ENCODE measurements around the gene GALR2.
"Not testable (repeated sequence)": the region's sequence is repeated elsewhere in the genome, so short reads cannot be mapped to it uniquely, and the experiment has no call there.

The GALR2 gene, protein sequence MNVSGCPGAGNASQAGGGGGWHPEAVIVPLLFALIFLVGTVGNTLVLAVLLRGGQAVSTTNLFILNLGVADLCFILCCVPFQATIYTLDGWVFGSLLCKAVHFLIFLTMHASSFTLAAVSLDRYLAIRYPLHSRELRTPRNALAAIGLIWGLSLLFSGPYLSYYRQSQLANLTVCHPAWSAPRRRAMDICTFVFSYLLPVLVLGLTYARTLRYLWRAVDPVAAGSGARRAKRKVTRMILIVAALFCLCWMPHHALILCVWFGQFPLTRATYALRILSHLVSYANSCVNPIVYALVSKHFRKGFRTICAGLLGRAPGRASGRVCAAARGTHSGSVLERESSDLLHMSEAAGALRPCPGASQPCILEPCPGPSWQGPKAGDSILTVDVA

DNA sequence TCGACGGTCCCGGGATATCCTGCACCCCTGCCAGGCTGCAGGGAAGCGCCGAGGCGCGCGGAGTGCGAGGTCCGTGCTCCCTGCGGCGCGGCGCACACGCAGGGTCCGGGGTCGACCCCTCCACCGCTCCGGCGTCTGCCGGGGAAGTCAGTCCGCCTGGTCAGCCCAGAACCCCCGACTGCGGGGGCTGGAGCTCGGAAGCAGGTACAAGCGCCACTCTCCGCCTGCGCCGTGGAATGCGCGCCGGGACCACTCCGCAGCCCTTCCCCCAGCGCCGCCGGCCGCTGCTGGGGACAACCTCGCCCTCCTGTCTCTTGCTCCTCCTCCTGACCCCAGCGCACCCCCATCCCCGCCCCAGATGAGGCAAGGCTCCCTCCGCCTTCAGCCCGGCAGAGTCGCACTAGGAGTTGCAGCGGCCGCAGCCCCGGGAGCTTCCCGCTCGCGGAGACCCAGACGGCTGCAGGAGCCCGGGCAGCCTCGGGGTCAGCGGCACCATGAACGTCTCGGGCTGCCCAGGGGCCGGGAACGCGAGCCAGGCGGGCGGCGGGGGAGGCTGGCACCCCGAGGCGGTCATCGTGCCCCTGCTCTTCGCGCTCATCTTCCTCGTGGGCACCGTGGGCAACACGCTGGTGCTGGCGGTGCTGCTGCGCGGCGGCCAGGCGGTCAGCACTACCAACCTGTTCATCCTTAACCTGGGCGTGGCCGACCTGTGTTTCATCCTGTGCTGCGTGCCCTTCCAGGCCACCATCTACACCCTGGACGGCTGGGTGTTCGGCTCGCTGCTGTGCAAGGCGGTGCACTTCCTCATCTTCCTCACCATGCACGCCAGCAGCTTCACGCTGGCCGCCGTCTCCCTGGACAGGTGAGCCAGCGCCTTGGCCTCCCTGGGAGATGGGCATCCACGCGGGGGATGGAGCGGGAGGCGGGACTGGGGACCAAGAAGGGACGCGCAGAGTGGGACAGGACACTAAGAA is at the start of gene GALR2:
TSS of gene GALR2 (plus strand) at position 392 of the 974 bp plus-strand sequence. CDS start at position 495, 103 bp downstream.
- no peak for DNase-seq

DNA sequence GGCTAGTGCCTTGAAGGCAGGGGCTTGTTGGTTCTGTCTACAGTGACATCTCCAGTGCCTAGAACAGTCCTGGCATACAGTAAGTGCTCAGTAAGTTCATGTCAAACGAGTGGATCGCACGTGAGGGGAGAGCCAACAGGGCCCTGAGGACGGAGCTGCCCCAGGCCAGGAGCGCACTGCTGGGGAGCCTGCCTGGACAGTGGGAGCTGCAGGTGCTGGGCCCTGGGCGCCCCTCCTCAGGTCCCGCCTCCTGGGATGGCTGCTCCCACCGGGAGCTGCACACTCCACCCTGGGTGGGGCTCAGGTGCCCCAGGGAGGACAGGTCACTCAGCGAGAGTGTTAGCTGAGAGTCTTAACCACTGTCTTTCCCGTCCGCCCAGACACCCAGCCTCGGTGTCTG is 49.3 kb upstream of the GALR2 start:
- no peak for DNase-seq

DNA sequence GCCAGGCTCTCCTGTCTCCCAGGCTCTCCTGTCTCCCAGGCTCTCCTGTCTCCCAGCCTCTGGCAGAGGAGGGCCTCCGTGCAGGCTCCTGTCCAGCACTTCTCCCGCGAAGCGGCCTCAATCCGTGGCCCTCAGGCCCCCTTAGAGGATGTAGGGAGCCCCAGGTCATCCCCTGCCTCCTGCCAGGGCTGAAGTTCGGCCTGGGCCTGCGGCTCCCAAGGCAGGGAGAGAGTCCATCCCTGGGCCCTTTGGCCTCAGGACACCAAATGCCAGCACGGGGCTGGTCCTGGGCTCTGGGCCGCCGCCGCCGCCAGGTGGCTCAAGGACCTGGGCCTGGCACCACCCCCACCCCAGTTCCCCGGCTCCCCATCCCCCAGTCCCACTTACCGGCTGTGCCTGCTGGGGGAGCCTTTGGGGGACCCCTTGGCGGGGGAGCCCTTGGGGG is 47.8 kb upstream of the GALR2 start:
- DNase-seq, result no peak

DNA sequence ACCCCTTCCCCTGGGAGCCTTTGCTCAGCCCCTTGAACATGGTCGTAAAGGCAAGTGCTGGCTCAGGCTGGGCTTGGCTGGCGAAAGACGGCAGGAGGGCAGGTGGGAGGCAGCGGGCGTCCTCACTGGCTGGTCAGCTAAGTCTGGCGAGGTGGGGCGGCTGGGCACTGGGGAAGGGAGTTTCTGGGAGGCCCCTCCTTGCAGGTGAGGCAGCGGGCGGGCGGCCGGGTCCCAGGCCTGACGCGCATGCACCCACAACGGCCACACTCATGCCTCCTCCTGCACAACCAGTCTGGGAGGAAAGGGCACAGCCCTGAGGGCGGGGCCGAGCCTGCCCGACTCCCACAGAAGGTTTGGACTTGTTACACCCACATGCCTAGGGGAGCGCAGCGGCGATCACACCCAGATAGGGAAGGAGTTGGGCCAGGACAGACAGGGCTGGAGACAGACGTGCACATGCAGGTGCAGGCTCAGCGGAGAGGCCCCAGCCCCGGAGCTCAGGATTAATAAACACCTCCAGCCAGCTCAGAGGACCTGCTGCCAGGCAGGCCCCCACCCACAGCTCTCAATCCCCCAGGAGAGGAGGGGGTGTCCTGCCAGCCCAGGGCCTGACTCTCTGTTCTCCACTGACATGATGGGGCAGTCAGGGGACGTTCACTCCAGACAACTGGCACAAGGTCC is 47.3 kb upstream of the GALR2 start, which contains the start of gene EVPL:
TSS of gene EVPL (minus strand) at position 148 of the 681 bp plus-strand sequence. CDS start at position 40, 108 bp downstream.
- no peak for DNase-seq

DNA sequence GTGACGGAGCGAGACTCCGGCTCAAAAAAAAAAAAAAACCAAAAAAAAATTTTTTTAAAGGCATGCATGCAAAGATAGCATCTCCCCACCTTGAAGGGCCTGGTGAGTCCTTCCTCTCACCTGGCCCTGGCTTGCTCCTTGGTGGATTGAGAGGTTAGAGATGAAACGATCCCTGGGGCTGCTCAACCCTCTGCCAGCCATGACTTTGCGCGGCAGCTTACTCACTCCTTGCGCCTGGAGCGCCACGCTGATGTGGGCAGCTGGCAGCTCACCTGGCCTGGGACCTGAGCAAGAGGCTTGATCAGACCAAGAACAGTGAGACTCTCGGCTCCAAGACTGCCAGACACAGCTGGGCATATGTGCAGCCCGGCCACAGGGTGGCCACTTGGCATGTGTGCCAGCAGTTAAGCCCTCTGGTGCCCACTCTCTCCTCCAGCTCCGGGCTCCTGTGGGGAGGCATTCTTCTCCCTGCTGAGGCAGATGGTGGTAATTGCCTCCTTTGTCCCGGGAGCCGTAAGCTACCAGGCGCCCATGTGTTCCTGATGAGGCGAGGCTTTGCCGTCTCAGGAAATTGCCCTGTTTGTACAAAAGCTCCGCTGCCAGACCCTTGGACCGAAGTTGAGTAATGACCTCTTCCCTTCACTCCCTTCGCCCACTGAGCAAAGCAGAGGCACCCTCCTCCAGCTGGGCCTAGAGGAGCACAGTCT is 42.4 kb upstream of the GALR2 start:
- peak; percentile 46 for DNase-seq

DNA sequence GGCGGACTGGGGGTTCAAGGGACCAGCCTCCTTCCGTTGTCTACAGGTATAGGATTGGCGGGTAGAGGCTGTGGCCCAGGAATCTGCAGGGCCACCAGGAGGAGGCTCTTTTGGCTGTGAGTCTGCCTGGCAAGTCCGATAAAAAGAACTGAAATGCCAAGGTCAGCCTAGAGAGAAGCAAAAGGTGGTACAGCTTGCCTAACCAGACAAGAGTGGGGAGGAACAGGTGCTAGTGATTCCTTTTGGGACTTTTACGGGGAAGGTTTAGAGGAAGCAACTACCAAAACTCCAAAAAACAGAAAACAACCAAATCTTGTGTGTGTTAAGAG is 41.8 kb upstream of the GALR2 start:
- DNase-seq, result no peak

DNA sequence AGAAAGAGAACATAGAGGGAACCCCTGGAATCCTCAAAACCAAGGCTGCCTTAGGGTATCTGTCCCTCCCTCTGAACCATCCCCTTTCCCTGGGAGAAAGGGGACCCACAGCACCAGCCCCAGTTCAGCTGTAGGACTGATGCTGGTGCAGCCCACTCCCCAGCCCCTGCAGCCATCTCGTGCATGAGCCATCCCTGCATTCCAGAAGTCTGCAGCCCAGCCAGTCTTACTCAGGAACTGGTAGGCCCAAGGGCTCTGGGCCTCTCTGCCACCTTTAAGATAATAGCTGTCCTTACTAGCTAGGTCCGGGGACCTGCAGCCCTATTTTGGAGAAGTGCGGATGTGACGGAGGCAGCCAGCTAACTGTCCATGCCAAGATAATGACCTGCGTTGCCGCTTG is 41.4 kb upstream of the GALR2 start:
- no peak for DNase-seq

DNA sequence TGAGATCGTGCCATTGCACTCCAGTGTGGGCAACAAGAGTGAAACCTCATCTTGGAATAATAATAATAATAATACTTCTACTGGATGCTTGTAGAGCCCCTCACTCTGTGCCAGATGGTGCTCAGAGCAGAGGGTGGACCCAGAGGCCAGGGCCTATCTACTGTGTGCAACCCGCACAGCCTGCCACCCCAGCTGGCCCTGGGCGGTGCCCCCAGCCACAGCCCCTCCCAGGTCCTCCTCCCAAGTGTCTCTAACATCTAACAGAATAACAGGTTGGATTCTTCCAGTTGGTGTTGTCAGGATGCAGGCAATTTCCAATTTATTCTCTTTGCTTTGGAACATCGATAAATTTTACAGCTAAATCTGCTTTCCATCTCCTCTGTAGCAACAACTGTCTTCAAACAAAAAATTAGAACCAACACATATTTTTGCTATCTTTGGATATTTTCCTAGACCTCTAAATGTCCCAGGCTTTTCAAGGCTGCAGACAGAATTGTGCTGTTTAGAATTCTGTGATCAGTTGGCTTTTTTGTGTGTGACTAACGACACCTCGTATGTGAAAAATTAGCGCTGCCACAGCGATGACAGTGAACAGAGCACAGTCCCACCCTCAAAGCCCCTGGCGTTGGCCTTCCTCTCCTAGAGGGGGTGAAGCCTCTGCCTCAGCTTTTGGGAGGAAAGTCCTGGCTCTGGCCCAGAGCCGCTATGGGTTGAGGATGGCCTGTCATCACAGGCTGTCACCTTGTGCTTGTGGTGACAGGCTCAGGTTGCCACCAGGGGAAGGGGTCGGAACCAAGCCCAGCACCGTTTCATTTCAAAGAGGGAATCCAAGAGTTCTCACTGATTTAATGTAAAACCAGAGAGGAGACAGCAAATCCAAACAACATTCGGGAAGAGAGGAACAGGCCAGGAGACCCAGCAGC is 39.9 kb upstream of the GALR2 start:
- DNase-seq, result no peak

DNA sequence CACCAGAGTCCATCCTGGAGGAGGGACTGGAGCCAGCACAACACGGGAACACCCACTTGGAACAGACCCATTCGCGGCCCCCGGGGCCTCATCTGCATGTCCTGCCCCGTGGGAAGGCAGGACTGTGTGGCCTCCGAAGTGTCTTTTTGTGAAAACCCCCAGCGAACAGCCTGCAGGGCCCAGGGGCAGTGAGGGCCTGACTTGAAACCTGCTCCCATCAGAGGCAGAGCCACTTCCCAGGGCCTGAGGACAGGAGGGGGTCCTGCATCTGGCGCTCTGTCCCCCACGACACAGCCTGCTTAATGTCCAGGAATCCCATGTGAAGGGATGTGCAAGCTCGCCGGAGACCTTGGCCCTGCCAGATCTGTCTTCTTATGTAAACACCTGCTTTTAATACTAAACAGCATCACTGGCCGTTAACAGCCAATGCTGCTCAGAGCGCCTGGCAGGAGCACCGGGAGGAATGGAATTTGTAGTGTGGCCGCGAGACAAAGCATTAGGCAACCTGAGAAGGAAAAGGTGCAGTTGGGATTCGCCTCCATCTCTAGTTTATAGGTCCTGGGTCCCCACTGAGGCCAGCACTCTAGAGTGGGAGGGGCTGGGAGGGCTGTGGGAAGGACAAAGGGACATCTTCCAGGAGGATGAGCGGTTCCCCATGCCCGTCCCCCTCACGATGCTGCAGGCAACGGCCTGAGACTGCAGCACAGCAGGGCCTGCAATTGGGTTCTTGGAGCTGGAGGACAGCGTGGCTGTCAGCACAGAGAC is 37.9 kb upstream of the GALR2 start:
- no peak for DNase-seq

DNA sequence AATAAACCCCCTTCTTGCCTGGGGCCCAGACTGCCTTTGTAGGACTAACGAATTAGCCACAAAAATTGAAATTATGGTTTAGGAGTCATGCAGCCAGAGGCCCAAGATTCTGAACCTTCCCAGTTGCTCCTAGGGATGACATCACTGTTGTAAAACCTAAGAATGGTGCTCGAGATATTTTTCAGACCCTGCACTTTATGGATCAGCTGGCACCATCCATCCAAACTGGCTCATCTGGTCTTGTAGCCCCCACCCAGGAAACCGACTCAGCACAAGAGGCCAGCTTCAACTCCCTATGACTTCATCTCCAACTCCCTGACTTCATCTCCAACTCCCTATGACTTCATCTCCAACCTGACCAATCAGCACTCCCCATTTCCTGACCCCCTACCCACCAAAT is 36.5 kb upstream of the GALR2 start:
- no peak for DNase-seq

DNA sequence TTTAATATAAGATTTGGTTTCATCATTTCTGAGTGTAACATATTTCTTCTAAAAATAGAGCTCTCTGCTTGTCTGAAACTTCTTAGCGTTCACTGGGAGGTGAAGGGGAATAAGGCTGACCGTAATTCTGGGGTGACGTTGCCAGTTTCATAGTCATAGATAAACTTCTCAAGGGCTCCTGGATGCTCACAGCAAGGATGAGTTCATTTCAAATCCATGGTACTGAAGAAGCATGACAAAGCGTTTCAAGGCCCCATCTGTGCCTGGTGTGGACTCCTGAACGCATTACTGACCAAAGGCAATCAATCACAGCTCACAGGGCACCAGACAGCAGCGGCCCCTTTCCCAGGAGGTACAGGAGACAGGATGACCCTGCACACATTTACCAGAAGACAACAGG is 35.5 kb upstream of the GALR2 start:
- no peak for DNase-seq

DNA sequence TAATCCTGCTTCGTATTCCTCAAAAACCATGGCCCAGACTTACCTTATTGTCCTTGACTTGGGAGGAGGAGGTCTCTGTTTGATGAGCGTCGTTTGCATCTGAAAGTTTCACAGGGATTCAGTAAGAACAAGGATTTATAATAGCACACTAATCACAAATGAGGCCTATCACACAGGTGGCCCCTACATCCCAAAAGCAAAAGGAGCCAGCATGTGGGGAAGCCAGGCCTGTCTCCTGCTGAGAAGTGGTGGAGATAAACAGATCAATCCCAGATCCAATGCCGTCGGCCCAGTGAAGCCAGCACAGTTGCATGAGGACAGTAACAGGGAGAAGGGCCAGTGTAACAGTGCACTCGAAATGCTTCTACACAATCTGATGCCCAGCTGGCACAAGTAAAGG is 34.2 kb upstream of the GALR2 start:
- no peak for DNase-seq

DNA sequence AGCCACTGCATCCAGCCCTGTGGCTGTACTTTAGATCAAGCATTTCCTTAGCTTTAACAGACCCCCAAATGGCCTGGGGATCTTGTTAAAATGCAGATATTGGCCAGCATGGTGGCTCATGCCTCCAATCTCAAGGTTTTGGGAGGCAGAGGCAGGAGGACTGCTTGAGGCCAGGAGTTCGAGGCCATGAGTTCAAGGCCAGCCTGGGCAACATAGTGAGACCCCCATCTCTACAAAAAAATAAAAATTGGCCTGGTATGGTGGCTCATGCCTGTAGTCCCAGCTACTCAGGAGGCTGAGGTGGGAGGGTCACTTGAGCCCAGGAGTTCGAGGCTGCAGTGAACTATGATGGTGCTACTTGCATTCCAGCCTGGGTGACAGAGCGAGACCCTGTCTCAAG is 31.7 kb upstream of the GALR2 start:
- DNase-seq, result not testable (repeated sequence)

DNA sequence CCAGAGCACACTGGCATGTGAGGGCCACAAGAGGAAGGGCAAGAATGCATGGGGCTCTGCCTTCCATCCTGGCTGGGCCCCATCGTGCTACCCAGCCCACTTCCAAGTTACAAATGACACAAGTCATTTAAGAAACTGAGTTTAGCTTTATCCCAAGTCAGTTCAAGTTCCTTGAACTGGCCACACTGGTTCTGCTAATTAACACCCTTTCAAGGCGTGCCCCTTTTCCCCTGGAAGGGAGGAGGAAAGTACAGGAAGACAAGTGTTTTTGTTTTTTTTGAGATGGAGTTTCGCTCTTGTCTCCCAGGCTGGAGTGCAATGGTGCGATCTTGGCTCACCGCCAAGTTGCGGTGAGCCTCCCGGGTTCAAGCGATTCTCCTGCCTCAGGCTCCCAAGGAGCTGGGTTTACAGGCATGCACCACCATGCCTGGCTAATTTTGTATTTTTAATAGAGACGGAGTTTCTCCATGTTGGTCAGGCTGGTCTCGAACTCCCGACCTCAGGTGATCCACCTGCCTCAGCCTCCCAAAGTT is 30.0 kb upstream of the GALR2 start:
- not testable (repeated sequence) for DNase-seq

DNA sequence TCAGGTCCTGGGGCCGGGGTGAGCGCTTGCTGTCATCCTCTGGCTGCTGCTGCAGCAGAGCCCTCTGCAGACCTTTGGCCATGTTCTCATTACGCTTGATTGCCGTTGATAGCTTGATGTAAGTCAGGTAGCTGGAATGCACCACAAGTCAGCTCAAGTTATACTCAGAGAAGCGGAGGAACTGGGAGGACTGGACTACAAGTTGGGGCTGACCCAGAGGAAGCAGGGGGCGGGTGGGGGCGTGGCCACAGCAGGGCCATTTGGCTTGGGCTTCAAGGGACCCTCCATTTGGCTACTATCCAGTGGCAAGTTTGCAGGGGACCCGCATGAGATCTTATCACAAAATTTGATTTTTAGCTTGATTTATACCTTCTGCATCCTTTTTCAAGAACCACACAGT is 28.5 kb upstream of the GALR2 start:
- DNase-seq, result no peak

DNA sequence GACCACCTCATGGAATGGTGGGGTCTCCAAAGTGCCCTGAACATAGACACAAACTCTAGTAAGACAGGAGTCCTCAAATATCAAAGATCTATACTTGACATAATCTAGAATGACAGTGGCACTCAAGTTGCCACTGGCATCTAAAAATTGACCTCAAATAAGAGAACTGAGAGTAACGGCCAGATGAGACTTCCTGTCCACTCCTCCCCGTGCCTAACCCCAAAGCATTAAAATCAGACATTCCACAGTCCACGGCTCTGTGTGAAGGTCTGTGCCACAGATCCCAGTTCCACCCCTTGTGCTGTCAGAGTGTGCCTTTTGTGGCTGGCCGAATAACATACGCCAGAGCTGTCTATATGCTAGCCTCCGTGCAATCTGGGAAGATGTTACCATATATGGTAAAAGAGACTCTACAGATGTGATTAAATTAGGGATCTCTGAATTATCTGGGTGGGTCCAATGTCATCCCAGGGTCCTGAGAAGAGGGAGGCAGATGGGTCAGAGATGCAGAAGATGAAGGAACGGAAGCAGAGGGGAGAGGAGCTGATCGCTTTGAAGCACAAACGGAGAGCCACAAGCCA is 26.5 kb upstream of the GALR2 start:
- no peak for DNase-seq

DNA sequence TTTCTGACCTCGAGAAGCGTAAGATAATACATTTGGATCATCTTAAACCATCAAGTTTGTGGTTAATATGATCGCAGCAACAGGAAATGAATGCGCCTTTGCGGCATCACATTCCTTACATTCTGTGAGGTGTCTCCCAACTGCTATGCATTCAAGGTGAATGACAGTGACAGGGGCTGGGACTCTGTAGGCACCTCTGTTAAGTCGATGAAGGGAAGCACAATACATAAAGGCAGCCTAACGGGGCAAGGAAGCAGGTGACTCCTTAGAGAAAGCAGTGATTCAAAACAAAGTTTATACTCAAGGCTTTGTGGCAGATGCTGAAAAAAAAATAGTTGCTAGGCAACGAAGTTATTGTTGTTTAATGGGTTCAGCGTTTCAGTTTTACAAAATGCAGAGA is 25.9 kb upstream of the GALR2 start:
- no peak for DNase-seq

DNA sequence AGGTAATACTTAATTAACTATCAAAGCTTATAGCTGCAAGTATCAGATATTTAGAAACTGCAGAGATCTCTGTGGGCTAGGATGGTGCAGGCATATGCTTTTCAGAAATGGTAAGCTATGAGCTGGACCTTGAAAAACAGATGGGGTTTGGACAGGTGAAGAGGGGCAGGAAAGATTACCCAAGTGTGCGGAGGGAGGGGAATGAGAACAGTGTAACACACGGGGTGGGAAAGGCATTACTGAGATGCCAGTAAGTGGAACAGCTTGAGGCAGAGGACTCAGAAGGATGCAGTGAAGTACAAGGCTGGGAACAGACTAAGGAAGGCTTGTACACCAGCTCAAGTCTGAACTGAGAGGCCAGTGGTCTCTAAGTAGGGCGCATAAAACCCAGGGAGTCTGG is 25.3 kb upstream of the GALR2 start:
- no peak for DNase-seq

DNA sequence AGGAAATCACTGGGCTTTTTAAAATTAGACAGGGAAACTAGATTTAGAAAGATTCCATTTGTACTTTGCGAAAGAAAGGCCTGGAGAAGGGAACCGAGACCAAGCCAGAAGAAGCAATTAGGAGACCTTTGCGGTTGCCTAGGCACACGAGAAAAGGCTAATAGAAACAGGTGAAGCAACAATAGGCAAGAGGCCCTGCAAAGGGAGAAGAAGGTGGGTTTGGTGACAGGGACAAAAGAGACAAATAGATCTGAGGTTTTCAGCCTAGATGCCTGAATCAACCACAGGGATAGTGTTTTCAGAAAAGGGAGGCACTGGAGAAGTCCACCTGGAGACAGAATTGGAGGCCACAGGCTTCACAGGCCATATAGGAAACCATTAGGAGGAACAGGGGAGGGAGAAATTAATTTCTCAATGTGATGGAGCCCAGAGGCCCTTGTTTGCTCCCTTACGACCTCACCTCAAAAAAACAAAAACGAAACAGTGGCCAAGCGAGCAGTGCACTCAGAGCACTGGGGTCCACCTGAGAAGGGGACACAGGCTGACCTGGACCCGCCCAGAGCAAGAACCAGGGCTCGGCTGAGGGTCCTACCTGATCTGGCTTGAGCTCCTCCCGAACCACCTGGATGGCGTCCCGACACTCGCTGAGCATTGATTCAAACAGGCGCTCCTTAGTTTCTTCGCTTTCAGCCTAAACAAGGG is 24.6 kb upstream of the GALR2 start:
- DNase-seq, result no peak

Measured in NCI-H2081 treated with DMSO at 0.1 percent for 48 hours (cell line).